BJ (cell line): Measurements from ENCODE around the gene FREY1. TPM values are rescaled to one million over a fixed set of nuclear protein-coding genes. Genes with fewer than 3 reads are reported as not detected.

ENCODE experiments used
- CTCF ChIA-PET: fragments of 350-600 bp; formaldehyde crosslinking; extraction: SDS; loops from one replicate; lab custom pipeline; 2021; ENCODE audit warnings: antibody characterized with exemption, inconsistent platforms; lab: Yijun Ruan, JAX
- POLR2A ChIA-PET: fragments of 300-600 bp; sonication (Branson Sonifier 250); formaldehyde crosslinking; extraction: SDS; loops from one replicate; lab custom pipeline; 2021; ENCODE audit warnings: antibody characterized with exemption; lab: Charles Lee
- DNase-seq: peaks from one replicate; pipeline ENCODE4 v3.0.0-alpha.2; 2011; ENCODE audit warnings: low read depth
- H3K27me3 ChIP-seq: 2 replicates; pipeline ENCODE4 v1.6.0; 2011; ENCODE audit warnings: low read length; ENCODE audit not compliant: control insufficient read depth, insufficient read depth
- H3K36me3 ChIP-seq: 2 replicates; pipeline ENCODE4 v1.5.1; 2011; ENCODE audit warnings: low read length; ENCODE audit not compliant: control insufficient read depth, insufficient read depth
- H3K4me3 ChIP-seq: 2 replicates; pipeline ENCODE4 v1.5.1; 2011; ENCODE audit warnings: low read depth, mild to moderate bottlenecking, control low read depth, low read length
- polyA plus RNA-seq: library from polyadenylated mRNA; depleted of rRNA; stranded (reverse); fragments of >200 nt; gene quantifications from 2 replicates; pipeline ENCODE4 v1.2.3, GENCODE V29; 2011
- TF ChIP-seq, protein P1 (sequence below): IDR thresholded peaks from 2 replicates; pipeline ENCODE4 v1.5.1; 2011; ENCODE audit warnings: low read depth, mild to moderate bottlenecking, control low read depth, inconsistent platforms, low read length, moderate library complexity; ENCODE audit not compliant: insufficient read depth

The FREY1 gene
- polyA plus RNA-seq, 1 experiment: 0.33 TPM

DNA sequence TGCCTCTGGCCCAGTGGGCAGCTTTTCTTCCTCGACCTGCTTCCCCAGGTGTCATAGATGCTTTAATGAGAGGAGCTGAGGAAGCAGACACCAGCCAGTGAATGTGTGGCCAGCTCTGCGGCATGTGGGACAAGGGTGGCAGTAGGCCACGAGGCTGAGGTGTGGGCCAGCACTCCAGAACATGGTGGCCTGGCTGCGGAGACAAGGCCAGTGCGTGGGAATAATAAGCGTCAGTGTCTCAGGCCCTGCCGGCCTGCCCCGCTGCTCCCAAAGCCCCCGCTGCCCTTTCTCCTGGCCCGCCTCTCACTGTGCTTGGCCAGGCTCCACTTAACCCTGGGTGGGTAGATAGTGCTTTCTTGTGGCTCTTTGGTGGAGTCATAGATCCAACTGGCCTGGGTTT is 19.5 kb downstream of the FREY1 start:
- DNase-seq: no peak
- TF ChIP-seq, protein P1, sequence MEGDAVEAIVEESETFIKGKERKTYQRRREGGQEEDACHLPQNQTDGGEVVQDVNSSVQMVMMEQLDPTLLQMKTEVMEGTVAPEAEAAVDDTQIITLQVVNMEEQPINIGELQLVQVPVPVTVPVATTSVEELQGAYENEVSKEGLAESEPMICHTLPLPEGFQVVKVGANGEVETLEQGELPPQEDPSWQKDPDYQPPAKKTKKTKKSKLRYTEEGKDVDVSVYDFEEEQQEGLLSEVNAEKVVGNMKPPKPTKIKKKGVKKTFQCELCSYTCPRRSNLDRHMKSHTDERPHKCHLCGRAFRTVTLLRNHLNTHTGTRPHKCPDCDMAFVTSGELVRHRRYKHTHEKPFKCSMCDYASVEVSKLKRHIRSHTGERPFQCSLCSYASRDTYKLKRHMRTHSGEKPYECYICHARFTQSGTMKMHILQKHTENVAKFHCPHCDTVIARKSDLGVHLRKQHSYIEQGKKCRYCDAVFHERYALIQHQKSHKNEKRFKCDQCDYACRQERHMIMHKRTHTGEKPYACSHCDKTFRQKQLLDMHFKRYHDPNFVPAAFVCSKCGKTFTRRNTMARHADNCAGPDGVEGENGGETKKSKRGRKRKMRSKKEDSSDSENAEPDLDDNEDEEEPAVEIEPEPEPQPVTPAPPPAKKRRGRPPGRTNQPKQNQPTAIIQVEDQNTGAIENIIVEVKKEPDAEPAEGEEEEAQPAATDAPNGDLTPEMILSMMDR: no peak
- ChIA-PET POLR2A (no interaction called here), CTCF (interaction anchor here (0.5 to 3.9 kb wide), 3 partner anchors 15 to 62 kb away, joined by 3 to 11 read pairs (median 4); no protein-coding TSS in a partner anchor)
- no peak overlapping the region for H3K4me3 ChIP-seq
- no peaks in the 10 kb centered on the region; the same call in 1 of the 2 replicates for H3K36me3 ChIP-seq
- peaks cover 3% of the 10 kb centered on the region; the same call in 1 of the 2 replicates for H3K27me3 ChIP-seq

DNA sequence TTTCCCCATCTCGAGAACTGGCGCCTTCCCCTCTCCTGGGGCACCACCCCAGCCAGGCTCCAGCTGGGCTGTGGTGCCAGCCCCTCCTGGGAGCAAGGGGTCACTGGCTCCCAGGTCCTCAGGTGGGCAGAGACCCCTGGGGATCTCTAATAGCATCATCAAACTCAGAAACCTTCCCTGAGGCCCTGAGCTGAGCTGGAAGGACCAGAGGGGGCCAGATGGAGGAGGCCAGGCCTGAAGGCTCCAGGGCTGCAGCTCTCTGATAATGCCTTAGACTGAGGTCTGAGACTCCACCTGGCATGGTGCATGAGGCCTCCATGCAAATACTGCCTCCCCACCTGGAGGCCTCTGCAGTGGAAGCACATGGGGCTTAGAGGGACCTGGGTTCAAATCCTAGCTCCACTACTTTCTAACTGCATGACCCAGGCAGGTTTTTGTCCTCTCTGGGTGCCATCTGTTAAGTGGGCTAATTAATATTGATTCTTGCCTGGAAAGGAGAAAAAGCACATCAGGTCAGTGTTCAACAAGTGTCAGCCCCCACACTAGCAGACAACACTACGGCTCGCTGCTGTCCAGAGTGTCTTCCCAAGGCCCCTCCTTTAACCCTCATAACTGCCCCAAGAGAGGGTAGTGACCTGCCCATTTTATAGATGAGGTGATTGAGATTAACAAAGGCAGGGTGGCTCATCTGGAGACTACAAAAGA is 20.1 kb downstream of the FREY1 start:
- DNase-seq: no peak
- TF ChIP-seq, protein P1: no peak
- POLR2A ChIA-PET: no interaction called here
- CTCF ChIA-PET: interaction anchor here (1.1 to 3.9 kb wide), 2 partner anchors 14 to 63 kb away, joined by 3 to 11 read pairs; no protein-coding TSS in a partner anchor
- no peaks in the 10 kb centered on the region; the same call in none of the 2 replicates for H3K36me3 ChIP-seq
- peaks cover 3% of the 10 kb centered on the region; the same call in 1 of the 2 replicates for H3K27me3 ChIP-seq
- no peak overlapping the region for H3K4me3 ChIP-seq

DNA sequence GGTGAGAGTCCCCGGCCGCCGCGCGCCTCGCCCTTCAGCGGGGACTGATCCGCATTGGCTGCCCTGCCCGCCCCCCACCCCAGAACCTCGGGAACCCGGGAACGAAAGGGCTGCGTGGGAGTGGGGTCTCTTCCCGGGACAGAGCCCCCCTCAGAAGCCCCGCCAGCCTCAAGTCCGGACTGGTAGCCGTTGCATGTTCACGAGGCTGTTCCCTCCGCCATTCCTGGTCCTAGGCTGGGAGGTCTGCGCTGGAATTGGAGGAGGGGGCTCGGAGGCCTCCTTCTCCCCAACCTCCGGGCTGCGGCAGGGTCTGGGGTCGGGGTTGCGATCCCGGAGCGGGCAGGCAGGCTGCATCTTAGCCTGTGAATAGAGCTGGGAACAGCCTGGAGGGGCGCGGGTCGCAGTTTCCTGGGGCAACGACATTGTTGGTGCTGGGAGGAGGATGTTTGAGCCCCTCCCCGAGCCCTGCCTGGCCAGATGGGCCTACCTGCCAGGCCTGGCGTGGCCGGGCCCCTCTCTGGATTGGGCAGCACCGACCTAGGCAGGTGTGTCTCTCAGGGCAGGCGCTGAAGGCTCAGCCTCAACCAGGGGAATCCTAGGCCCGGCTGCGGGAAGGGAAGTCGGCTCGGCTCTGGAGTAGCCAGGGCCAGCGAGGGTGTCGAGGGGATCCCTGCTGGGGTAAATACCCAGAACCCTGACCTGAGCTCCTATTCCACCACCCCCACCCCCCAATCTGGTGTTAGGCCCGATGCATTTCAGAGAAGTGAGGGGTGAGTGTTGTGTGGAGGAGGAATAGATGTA is 20.9 kb downstream of the FREY1 start:
- peaks cover under 1% of the 10 kb centered on the region for H3K36me3 ChIP-seq
- DNase-seq: no peak
- H3K27me3 ChIP-seq: peaks cover 3% of the 10 kb centered on the region; the same call in 1 of the 2 replicates
- CTCF ChIA-PET: interaction anchor here (3.9 kb wide), 1 partner anchor 14 kb away, joined by 11 read pairs; no protein-coding TSS in a partner anchor
- H3K4me3 ChIP-seq: peak overlapping the region; percentile 37
- POLR2A ChIA-PET: no interaction called here
- TF ChIP-seq, protein P1: no peak

DNA sequence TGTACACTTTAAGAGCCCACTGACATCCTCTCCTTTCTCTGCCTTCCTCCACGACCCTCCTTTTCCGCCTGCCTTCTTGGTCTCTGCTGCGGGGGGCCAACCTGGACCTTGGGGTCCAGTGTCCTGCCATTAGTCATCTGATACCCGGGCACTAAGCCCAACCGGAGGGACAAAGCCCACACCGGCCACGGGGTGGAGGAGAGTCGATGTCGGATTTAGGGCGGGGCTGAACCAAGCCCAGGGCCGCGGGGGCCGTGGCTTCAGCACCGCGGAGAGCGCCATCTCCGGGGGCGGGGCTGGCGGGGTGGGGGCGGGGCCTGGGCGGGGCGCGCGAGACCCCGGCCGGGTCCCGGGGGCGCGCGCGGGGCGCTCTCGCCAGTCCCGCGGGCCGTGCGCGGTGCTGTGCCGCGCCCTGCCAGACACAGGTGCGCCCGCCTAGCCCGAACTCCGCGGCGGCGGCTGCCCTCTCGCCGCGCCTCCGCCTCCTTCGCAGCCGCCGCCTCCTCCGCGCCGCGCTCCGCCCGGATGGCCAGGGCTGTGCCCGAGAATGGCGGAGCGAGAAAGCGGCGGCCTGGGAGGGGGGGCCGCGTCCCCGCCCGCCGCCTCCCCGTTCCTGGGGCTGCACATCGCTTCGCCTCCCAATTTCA is 21.7 kb downstream of the FREY1 start, which contains the start of gene MAPK8IP1:
MAPK8IP1 (plus strand) TSS at position 378 of the 647 bp plus-strand sequence; CDS start at position 548, 170 bp downstream.
- TF ChIP-seq, protein P1: no peak
- Histone ChIP-seq H3K4me3 (peak within 1 kb of the TSS; percentile 37), H3K36me3 (peaks cover 3% of the 10 kb centered on the region), H3K27me3 (peaks cover 3% of the 10 kb centered on the region; the same call in 1 of the 2 replicates)
- ChIA-PET POLR2A (no interaction called here), CTCF (interaction anchor here (5.2 kb wide), 1 partner anchor 12 kb away, joined by 30 read pairs; no protein-coding TSS in a partner anchor)
- no peak for DNase-seq
